Stimulated activated CD4-positive, alpha-beta T cell treated with anti-CD3 and anti-CD28 coated beads, Interleukin-2, amount 100 ng/mL, for 48 hours (primary cell): ENCODE measurements around the gene ZNF215.
"Not testable (repeated sequence)": the region's sequence is repeated elsewhere in the genome, so short reads cannot be mapped to it uniquely, and the experiment has no call there.

Experiments used
- DNase-seq, 2 donors: peaks; one replicate each; pipeline ENCODE4 v3.0.0-alpha.2; 2020

The ZNF215 gene

DNA sequence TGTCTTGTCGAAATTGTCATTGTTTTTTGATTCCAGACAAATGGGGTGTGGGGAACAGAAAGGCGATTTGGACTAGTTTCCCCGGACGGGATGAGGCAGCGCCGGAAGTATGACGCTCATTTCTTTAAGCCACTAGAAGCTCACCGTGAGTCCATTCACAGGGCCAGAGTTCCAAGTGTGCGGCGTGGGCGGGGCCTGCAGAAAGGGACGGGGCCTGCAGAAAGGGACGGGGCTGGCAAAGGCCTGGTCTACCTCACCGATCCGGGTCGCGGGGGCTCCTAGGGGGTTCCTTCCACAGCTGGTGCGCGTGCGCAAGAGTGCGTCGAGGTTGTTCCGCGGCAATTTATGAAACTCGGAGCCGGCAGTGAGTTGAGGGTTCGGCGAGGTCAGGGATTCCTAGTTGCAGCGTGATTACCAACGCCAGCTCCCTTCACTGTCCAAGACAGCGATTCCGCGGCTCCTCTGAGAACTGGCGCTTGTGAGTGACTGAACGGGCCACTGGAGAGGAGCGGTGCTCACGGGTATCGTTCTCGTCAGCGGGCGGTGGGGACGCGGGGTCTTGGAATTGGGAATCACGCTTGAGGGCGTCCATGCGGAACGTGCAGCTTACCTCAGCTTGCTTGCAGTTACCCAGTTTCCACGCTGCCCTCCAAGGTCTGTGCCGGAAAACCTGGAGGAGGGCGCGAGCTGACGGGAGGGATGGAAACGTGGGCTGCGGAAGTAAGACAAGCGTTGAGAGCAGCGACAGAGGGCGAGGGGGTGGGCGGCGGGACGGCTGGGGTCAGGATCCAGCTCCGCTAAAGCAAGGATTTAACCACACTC is at the start of gene ZNF215:
Gene ZNF215 (plus strand): TSS at position 219 of the 822 bp plus-strand sequence. CDS start 5,847 bp downstream, outside the sequence.
- DNase-seq = peak; percentile 10 to 46

DNA sequence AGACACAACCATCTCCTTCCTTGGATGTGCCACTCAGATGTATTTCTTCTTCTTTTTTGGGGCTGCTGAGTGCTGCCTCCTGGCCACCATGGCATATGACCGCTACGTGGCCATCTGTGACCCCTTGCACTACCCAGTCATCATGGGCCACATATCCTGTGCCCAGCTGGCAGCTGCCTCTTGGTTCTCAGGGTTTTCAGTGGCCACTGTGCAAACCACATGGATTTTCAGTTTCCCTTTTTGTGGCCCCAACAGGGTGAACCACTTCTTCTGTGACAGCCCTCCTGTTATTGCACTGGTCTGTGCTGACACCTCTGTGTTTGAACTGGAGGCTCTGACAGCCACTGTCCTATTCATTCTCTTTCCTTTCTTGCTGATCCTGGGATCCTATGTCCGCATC is 49.3 kb upstream of the ZNF215 start:
- no peak for DNase-seq

DNA sequence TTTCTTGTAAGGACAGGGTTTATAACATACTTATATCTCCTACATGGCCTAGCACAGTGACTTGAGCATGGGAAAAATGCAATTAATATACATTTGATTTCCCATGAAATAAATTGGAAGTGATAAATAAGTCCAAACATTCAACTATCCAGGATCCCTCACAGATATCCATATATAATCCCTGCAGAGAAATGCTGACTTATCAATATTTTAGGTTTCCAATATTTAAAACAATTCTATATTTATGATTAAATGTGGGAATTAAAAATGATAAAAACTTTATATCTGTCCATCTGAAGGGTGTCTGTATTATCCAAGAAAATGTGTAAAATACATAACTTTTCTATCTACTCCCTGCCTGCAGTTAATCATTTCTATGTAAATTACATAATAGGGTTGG is 43.5 kb upstream of the ZNF215 start:
- no peak for DNase-seq

DNA sequence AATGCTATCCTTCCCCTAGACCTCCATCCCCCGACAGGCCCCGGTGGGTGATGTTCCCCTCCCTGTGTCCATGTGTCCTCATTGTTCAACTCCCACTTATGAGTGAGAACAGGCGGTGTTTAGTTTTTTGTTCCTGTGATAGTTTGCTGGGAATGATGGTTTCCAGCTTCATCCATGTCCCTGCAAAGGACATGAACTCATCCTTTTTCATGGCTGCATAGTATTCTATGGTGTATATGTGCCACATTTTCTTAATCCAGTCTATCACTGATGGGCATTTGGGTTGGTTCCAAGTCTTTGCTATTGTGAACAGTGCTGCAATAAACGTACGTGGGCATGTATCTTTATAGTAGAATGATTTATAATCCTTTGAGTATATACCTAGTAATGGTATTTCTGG is 38.5 kb upstream of the ZNF215 start:
- not testable (repeated sequence) for DNase-seq

DNA sequence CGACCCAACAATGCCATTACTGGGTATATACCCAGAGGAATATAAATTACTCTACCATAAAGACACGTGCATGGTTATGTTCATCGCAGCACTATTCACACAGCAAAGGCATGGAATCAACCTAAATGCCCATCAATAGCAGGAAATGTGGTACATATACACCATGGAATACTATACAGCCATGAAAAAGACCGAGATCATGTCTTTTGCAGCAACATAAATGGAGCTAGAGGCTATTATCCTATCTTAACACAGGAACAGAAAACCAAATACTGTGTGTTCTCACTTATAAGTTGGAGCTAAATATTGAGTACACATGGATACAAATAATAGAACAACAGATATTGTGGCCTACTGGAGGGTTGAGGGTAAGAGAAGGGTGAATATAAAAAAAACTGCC is 37.4 kb upstream of the ZNF215 start:
- no peak for DNase-seq

DNA sequence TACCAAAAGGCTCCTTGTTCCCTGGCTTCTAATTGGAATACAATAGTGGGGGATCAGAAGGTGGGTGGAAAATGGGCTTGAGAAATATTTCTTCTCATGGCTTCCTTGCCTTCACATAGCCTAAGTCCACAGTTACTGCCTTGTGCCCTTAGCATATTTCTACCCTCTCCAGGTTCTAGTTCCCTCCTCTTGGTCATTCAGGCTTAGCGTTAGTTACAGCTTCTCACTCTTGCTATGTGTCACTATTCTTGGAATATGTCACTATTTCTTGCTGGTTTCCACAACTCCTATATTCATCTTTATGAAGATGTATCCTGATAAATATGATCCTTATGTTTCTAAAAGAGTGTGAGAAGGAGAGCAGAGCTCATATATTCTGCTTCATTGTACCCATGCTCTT is 36.4 kb upstream of the ZNF215 start:
- DNase-seq = no peak

DNA sequence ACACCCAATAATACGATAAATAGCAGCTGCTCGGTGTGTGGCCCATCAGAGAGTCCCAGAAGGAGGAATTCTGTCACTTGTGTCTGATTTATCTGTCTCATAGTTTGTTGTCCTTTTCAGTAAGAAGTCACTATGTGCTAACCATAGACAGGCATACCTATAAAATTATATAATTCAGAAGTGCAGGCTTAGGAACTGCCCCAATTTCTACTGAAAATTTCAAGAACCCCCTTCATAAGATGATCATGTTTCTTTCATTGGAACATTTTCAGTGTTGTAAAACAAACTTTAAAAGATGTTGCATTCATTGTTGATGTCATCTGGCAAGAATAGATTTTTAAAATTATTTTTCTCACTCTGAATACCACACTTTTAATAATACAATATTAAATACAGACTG is 33.8 kb upstream of the ZNF215 start, which contains the start of gene OR2D2:
Gene OR2D2 (minus strand): TSS at position 101 of the 400 bp plus-strand sequence. CDS start 0 bp downstream, at position 101.
- DNase-seq = no peak

DNA sequence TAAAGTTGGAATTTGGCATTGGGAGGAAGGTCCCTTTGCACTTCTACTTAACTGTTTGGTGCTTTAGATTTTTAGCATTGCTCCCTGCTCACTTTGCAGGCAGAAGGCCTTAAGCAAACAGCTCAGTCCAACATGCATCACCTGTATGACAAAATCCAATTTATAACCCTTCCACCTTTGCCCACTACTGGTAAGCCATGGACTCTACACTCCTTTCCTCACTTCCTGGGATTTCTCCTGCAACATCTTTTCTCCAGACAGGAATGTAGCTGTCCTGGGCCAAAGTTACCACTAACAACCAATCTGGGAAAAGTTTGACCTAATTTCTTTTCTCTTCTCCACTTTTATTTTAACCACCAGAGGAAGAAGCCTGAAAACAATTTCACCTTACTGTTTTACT is 32.1 kb upstream of the ZNF215 start:
- DNase-seq = no peak

DNA sequence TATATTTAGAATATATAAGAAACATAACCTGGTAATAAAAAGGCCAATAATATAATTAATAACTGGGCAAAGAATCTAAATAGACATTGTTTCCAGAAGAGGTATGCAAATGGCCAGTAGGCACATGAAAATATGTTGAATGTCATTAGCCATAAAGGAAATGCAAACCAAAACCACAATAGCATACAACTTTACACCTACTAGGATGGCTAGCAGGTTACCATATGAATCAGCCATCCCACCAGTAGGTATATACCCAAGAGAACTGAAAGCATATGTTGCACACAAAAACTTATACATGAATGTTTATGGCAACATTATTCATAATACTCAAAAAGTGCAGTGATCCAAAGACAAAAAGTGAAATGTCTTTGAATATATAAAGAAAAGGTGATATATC is 31.2 kb upstream of the ZNF215 start:
- DNase-seq = no peak

DNA sequence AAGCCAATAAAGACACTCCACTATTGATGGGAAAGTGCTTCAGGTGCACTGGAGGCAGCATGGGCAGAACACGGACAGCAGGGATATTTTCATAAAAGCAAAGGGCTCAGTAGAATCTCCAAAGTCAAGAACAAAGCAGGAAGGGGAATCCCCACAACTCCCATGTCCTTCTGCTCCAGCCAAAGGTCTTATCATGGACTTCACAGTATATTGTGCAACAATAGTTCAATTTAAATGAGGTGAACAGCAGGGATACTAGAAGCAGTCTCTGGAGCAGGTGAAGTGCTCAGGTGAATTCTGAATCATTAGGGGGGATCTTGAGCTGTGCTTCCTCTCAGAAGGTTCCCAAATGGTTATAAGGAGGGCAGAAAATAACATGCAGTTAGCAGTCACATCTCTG is 27.3 kb upstream of the ZNF215 start:
- DNase-seq = no peak

DNA sequence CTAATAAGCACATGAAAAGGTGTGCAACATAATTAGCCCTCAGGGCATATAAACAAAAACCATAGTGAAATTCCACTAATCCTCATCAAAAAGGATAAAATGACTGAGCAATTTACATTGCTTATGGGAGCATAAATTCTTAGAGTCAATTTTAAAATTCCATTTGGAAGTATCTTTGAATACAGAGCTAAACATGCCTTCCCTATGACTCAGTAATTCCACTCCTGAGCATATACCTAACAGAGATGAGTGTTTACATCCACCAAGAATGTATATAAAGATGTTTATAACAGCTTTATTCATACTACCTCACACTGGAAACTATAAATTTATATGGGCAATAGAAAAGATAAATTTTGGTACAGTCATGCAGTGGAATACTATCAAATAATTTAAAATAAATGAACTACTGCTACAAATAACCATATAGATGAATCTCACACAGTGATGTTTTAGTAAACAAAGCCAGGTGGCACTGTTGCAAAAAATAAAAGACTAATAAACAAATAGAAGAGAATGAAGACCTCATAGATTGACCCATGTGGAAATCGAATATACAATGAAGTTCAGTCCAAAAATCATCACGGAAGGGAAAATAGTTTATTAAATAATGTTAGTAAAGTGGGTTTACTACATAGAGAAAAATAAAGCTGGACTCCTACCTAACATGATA is 25.8 kb upstream of the ZNF215 start:
- no peak for DNase-seq

DNA sequence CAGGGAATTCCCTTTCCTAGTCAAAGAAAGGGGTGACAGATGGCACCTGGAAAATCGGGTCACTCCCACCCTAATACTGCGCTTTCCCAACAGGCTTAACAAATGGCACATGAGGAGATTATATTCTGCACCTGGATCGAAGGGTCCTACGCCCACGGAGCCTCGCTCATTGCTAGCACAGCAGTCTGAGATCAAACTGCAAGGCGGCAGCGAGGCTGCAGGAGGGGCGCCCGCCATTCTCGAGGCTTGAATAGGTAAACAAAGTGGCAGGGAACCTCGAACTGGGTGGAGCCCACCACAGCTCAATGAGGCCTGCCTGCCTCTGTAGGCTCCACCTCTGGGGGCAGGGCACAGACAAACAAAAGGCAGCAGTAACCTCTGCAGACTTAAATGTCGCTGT is 21.4 kb upstream of the ZNF215 start:
- DNase-seq = not testable (repeated sequence)

DNA sequence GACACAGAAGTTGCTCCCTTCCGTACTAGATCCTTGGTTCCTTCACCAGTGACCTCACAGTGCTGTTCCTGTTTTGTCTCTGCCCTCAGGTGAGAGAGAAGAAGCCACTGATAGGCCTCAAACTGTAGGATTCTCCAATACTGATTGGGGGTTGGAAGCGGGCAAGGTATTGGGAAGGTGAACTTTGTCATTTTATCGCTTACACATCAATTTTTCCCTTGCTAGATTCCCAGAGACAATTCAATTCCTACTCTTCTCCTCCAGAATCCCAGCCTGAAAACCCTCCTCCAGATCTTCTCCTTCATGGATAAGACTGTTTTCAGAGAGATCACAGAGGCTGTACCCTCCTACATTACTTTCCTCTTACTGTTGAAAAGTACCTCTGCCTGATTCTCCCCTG is 14.8 kb upstream of the ZNF215 start:
- DNase-seq = no peak

DNA sequence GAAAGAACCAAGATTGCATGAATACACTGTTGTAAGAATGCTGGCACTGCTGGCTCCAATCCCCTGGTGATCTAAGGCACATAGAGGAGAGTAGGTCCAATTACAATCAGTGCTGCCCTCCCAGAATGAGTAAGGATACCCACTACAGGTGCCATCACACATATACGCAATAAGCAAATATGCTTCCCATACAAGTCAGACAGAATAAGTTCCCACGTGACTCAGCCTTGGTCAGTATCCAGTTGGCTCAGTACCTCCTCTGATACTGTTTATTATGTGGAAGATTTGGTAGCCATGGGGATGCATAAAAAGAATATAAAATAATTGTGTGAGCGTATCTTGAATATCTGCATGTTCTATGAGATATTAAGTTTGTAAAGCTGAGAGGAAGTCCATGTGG is 14.3 kb upstream of the ZNF215 start:
- no peak for DNase-seq

DNA sequence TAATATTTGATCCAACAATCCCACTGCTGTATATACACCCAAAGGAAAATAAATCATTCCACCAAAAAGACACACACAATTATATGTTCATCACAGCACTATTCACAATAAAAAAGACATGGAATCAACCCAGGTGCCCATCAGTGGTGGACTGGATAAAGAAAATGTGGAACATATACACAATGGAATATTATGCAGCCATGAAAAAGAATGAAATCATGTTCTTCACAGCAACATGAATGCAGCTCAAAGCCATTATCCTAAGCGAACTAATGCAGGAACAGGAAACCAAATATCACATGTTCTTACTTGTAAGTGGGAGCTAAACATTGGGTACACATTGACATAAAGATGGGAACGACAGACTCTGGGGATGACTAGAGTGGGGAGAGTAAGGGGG is 6.5 kb upstream of the ZNF215 start:
- DNase-seq = no peak

DNA sequence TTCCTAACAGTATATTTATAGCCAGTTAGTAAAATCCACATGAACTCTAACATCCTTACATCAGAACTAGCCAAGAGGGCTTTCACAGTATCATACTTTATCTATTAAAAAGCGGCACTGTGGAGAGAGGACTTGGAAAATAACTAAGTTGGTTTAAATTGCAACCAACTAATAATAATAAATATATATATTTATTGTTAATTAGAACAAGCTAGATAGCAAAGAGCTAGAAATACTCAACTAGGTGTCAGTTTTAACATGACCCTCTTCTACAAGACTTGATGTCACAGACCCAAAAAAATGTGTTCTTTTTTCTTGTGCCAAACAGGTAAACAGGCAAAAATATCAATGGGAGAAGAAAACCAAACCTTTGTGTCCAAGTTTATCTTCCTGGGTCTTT is 5.5 kb upstream of the ZNF215 start, which contains the start of gene OR2D3:
Gene OR2D3 (plus strand): TSS at position 301 of the 400 bp plus-strand sequence. CDS start 0 bp downstream, at position 301.
- no peak for DNase-seq

DNA sequence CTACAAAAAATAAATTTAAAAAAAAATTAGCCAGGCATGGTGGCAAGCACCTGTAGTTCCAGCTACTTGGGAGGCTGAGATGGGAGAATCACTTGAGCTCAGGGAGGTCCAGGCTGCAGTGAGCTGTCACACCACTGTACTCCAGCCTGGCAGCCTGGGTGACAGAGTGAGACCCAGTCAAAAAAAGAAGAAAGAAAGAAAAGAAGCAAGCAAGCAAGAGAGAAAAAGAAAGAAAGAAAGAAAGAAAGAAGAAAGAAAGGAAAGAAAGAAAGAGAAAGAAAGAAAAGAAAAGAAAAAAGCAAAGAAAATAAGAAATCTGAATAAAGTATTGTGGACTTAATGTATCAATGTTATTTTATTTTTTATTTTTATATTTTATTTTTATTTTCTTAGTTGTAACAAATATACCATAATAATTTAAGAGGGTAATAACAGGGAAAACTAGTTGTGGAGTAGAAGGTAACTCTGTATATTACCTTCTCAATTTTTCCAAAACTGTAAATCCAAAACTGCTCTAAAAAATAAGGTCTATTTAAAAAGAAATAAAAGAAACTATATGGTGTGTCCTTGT is 1.1 kb upstream of the ZNF215 start:
- DNase-seq = no peak

DNA sequence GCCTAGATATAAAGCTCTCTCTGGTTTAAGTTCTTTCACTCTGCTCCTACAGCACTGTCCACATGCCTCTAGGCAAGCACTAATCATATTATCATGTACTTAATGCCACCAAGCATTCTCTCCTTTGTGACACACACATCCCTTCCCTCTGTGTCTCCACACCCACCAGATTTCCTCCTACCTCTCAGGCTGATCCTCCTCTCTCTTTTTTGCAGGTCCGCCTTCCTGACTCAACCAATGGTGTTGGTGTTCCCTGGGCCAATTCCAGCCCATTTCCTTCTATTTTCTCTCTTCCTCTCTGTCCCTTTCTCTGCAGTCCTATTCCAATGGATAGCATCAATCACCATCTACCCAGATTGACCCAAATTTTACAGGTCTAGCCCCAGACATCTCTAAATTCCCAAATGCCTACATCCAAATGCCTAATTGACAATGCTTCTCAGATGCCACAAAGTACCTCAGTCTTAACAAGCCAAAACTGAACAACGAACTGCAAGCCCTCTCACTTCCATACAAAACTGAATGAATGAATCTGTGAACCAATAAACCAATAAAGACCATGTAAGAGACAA is 504 bp upstream of the ZNF215 start:
- no peak for DNase-seq

DNA sequence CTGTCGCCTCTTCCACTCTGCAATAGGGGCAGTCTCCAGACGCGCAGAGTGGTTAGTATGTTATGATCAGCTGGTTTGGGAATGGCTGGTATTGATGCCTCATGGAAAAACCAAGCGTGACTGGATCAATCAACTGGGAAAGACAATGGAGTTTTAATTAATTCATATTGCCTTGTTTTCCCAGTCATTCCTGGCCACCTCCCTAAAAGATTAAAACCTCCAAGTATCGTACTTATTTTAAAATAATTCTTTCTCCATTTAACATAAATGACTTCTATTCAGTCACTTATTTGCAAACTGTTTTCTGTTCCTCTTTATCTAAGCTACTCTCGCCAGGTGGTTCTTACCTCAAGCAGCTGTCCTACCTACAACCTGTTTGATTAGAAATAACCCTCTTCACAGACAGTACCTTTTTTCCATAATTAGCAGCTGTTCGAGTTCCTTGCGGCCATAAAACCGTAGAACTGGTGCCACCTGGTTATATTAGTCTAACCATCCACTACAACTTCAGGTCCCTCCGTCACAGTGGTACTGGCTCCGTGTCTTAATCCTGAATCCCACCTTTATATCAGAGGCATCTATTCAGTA is 898 bp downstream of the ZNF215 start:
- DNase-seq = no peak

DNA sequence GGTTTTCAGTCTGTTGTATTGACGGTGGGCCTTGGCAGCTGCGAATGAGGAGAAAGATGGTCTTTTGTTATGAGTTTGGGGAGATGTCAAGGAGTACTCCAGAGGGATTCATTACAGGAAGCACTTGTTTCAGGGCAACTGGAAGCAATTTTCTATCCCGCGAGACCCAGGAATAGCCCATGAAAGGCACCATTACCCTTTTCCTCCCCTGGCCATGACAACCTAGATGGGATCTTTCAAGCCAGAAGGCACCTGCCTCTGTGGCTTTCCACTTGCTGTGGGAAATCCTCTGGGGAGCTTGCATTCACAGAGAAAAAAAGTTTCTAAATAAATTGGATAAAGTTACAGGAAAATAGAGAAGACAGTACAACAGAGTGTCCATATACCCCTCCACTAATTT is 2.7 kb downstream of the ZNF215 start:
- DNase-seq = no peak

DNA sequence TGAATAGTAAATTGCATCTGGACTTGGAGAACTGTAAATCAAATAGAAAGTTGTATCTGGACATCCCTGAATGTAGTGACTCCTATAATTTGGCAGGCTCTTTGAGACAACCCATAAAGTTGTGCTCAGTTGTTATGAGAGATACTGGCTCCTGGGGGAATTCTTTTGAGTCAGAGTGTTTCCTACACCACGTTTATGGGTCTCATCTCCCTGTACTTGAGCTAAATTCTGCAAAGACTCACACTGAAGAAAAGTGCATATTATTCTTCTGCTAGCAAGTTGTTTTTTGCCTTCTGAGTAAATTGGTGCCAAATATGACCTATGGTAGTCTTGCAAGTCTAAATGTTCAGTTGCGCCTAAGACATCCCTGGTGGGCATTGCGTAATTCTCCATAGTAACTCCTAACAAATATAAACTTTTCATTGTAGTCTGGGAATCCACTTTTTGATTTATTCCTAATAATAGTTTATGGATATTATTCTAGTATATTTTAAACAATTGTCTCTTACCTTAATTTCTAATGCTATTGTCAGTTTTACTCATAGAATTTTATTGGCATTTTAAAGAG is 5.0 kb downstream of the ZNF215 start:
- no peak for DNase-seq

DNA sequence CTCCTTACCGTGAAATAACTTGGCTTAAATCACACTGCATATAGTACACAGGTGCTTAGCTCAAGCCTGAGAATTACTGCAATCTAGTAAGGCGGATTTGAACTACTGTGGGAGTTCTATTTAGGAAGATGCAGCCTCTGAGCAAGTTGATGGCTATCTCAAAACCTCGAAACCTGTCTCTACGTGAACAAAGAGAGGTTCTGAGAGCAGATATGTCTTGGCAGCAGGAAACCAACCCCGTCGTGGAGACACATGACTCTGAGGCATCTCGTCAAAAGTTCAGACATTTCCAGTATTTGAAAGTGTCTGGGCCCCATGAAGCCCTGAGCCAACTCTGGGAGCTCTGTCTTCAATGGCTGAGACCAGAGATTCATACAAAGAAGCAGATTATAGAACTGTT is 5.9 kb downstream of the ZNF215 start:
- no peak for DNase-seq

DNA sequence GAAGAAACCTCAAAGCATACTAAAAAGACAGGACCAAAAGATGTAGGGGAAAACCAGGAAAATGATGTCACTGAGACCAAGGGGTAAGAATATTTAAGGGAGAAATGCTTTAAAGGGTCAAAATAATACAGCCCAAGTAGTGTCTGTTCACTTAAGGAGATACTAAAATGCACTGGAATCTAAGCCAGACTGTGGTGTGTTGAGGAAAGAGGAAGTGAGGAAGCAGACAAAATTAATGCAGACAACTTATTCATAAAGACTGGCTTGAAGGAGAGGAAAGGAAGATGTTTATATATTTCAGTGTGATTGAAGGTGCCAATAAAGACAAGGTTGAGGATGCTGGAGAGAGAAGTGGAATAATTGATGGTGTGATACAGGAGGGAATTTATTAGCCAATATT is 15.7 kb downstream of the ZNF215 start:
- DNase-seq = no peak
